Vagina (tissue), 2 donors: Measurements from ENCODE around the gene SYNDIG1.

Source experiments
- POLR2A ChIP-seq, 2 donors: fragments of 450-650 bp; IDR thresholded peaks; one replicate each; pipeline ENCODE4 v1.6.1; 2017; ENCODE audit warnings: antibody characterized with exemption in 2 of 2, mild to moderate bottlenecking in 2 of 2, moderate library complexity in 2 of 2
- POLR2AphosphoS5 ChIP-seq, 2 donors: sonication (generic); formaldehyde crosslinking; IDR thresholded peaks; one replicate each; pipeline ENCODE4 v1.9.0; 2017; ENCODE audit warnings: antibody characterized with exemption in 2 of 2, mild to moderate bottlenecking in 2 of 2, low read depth in 1 of 2; ENCODE audit not compliant: insufficient read depth in 1 of 2
- TF ChIP-seq, protein P1 (sequence below), 3 experiments: fragments of 450-650 bp in 2 of 3; fragments of 200-600 bp in 1 of 3; sonication (generic) in 1 of 3; IDR thresholded peaks; one replicate each; pipeline ENCODE4 v1.5.1; 2017 to 2019; ENCODE audit warnings: antibody characterized with exemption in 3 of 3, mild to moderate bottlenecking in 2 of 3, moderate library complexity in 2 of 3

DNA sequence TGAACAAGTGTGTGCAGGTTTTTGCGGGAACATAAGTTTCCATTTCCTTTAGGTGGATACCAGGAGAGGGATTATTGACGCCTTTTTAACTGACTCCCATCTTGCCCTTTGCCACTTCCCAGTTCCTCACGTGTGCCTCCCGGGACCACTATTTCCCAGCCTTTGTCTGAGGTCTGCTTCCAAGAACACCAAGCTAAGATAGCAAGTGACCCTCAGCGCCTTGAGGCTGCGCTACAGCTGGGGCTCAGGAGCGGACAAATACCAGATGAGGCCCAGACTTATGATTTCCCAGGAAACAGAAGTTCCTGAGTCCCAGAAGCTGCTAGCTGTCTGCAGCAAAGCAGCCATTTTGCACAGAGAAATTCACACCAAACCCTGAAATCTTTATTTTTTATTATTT is 216.7 kb downstream of the SYNDIG1 start:
- no peak for TF ChIP-seq POLR2A (IDR thresholded peaks at IDR 0.05)
- TF ChIP-seq, protein P1, sequence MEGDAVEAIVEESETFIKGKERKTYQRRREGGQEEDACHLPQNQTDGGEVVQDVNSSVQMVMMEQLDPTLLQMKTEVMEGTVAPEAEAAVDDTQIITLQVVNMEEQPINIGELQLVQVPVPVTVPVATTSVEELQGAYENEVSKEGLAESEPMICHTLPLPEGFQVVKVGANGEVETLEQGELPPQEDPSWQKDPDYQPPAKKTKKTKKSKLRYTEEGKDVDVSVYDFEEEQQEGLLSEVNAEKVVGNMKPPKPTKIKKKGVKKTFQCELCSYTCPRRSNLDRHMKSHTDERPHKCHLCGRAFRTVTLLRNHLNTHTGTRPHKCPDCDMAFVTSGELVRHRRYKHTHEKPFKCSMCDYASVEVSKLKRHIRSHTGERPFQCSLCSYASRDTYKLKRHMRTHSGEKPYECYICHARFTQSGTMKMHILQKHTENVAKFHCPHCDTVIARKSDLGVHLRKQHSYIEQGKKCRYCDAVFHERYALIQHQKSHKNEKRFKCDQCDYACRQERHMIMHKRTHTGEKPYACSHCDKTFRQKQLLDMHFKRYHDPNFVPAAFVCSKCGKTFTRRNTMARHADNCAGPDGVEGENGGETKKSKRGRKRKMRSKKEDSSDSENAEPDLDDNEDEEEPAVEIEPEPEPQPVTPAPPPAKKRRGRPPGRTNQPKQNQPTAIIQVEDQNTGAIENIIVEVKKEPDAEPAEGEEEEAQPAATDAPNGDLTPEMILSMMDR (IDR thresholded peaks at IDR 0.05): no peak
- TF ChIP-seq POLR2AphosphoS5 (IDR thresholded peaks at IDR 0.05; ENCODE audit: insufficient read depth in 1 of 2, low read depth in 1 of 2): no peak
